Measurements from ENCODE around the gene IL24. TPM values are rescaled to one million over a fixed set of nuclear protein-coding genes. Genes with fewer than 3 reads are reported as not detected.

The IL24 gene
- total and polyA plus RNA-seq, 8 donors: 0.11 to 0.43 (median 0.34) TPM; not detected in 1

DNA sequence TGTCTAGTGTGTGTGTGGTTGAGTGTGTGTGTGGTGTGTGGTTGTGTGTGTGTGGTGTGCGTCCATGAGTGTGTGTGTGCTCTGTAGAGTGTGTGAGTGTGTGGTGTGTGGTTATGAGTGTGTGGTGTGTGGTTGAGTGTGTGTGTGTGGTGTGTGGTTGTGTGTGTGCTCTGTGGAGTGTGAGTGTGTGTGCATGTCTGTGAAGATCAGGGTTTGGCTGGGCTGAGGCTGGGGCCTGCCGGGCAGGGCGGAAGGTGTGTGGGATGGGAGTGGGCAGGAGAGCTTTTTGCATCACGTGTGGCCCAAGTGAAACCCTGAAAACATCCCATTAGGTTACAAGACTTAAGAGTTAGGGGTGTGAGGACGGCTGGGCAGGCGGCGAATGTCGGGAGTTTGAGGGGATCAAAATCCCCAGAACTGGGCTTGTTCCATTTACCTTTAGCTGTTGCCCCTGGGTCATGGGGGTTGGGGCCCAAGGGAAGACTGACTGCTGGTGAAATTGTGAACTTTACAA, 27.4 kb downstream of the IL24 start:
- Histone ChIP-seq H3K4me1 (peaks cover 4 to 25% of the 10 kb centered on the region in 2 donors), H3K9me3 (no peaks in the 10 kb centered on the region), H3K4me3 (no peak overlapping the region), H3K27ac (no peak overlapping the region), H3K36me3 (no peaks in the 10 kb centered on the region), H3K27me3 (no peaks in the 10 kb centered on the region)
- TF ChIP-seq, protein P1, sequence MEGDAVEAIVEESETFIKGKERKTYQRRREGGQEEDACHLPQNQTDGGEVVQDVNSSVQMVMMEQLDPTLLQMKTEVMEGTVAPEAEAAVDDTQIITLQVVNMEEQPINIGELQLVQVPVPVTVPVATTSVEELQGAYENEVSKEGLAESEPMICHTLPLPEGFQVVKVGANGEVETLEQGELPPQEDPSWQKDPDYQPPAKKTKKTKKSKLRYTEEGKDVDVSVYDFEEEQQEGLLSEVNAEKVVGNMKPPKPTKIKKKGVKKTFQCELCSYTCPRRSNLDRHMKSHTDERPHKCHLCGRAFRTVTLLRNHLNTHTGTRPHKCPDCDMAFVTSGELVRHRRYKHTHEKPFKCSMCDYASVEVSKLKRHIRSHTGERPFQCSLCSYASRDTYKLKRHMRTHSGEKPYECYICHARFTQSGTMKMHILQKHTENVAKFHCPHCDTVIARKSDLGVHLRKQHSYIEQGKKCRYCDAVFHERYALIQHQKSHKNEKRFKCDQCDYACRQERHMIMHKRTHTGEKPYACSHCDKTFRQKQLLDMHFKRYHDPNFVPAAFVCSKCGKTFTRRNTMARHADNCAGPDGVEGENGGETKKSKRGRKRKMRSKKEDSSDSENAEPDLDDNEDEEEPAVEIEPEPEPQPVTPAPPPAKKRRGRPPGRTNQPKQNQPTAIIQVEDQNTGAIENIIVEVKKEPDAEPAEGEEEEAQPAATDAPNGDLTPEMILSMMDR (IDR thresholded peaks at IDR 0.05): no peak
- no peak for DNase-seq
- intact Hi-C loops (cut with DNase I): no loop called here
- no peak for ATAC-seq

DNA sequence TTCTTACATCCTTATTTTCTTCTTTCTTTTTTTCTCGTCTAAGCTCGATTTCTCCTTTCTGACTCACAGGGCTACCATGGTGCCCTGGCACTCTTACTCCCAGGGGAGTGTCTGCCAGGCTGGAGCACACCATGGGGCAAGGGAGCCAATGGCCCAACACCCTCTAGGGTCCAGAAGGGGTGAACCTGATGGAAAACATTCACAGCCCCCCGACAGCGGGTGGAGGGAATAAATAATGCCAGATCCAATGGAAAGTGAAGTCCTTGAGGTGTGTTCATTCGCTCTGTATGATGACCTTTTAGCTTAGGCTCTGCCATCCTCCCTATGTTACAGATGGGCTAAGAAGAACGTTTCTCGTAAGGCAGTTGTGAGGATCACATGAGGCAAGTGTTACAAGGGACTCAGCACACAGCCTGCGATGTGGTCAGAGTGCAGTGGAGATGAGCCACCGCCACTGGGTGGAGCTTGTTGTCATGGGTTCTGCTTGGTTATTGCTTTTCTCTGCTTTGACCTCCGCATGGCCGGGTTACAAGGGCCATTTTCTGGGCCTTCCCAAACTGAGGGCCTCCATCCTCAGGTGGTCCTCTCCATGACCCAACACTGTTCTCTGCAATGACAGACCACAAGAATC, 28.0 kb downstream of the IL24 start:
- intact Hi-C loops (cut with DNase I): no loop called here
- ATAC-seq (peak; percentile 41), DNase-seq (peak in 1 of 4 donors; percentile 79)
- Histone ChIP-seq H3K27ac (no peak overlapping the region), H3K9me3 (no peaks in the 10 kb centered on the region), H3K36me3 (peaks cover 0 to 2% of the 10 kb centered on the region in 2 donors), H3K4me1 (peaks cover 4 to 29% of the 10 kb centered on the region in 2 donors), H3K27me3 (no peaks in the 10 kb centered on the region), H3K4me3 (no peak overlapping the region)
- TF ChIP-seq, protein P1 (IDR thresholded peaks at IDR 0.05): no peak

DNA sequence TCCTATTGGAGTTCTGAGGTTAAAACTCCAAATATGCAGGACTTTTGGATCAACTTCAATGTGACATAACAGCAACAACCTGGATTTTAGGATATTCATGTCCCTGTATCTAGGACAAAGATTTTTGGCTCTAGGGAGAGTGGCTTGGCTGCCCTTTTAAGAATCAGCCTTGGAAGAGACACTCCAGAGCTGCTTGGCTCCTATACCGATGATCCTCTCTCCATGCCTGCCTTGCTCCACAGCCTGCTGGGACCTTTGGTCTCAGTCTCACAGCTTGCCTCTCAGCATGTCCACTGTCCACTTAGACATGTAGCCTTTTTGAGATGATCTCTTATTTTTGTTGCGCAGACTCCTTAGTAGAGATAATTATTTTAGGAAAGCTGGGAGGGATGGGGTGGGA, 29.0 kb downstream of the IL24 start:
- TF ChIP-seq, protein P1 (IDR thresholded peaks at IDR 0.05): no peak
- Histone ChIP-seq H3K27ac (no peak overlapping the region), H3K36me3 (peaks cover 0 to 5% of the 10 kb centered on the region in 2 donors), H3K4me3 (no peak overlapping the region), H3K4me1 (peaks cover 4 to 29% of the 10 kb centered on the region in 2 donors), H3K9me3 (no peaks in the 10 kb centered on the region), H3K27me3 (no peaks in the 10 kb centered on the region)
- intact Hi-C loops (cut with DNase I): no loop called here
- no peak for DNase-seq
- ATAC-seq: no peak

DNA sequence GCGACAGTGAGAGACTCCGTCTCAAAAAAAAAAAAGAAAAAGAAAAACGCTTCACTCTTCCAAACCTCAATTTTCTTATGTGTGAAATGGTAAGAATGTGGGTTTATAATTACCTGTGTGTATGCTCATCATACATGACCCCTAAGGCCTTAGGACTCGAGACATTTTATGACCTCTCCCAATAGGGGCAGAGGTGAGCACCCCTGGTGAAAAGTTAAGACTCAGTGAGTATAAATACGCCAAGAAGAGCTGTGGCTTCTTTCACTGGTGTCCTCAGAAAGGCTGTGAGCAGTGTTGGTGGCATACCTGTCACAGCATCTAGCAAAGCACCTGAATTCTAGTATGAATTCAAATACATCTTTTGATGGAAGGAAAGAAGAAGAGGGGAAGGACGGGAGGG, 32.3 kb downstream of the IL24 start:
- Histone ChIP-seq H3K9me3 (no peaks in the 10 kb centered on the region), H3K4me1 (peaks cover 0 to 5% of the 10 kb centered on the region in 2 donors), H3K27me3 (no peaks in the 10 kb centered on the region), H3K4me3 (no peak overlapping the region), H3K36me3 (peaks cover 0 to 5% of the 10 kb centered on the region in 2 donors), H3K27ac (no peak overlapping the region)
- ATAC-seq (no peak), DNase-seq (no peak)
- intact Hi-C loops (cut with DNase I): no loop called here
- TF ChIP-seq, protein P1 (IDR thresholded peaks at IDR 0.05): no peak

DNA sequence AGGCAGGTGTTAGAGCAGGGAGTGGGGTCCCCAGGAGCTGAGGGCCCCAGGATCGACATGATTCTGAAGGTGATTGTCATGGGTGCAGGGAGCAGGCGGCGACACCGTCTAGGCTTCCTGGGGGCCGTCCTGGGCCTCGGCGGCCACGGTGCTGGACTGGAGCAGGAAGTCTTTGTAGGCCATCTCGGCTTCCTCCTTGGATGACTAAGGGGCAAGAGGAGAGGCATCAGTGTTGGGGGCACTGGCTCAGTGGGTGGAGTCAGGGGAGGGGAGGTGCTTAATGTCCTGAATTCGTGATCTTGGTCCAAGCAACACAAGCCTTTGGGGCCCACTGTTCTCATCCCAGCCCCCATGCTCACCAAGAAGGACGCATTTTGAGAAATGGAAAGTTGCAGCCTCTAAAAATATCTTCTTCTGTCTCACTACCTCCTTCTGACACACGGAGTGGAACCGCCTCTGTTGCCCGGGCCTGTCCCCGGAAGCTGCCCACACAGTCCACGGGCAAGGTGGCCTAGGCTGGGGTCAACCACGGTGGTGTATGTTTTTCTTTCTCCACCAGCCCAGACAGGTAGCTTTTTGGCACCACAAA, 33.1 kb downstream of the IL24 start:
- intact Hi-C loops (cut with DNase I): no loop called here
- H3K4me1 ChIP-seq: peaks cover 0 to 5% of the 10 kb centered on the region in 2 donors
- no peaks in the 10 kb centered on the region for H3K9me3 ChIP-seq
- TF ChIP-seq, protein P1 (IDR thresholded peaks at IDR 0.05): no peak
- H3K4me3 ChIP-seq: no peak overlapping the region
- DNase-seq (no peak), ATAC-seq (peak; percentile 24)
- no peak overlapping the region for H3K27ac ChIP-seq
- H3K27me3 ChIP-seq: no peaks in the 10 kb centered on the region
- peaks cover 0 to 5% of the 10 kb centered on the region in 2 donors for H3K36me3 ChIP-seq

Measured in left lung (tissue), 10 donors.